Activated T-helper 1 cell treated with anti-CD3 and anti-CD28 coated beads, Interleukin-12 subunit alpha, Interleukin-12 subunit beta, Interleukin-2, Interleukin-4 antibody, amounts not matched to agents 30 ng/mL and 10 ng/mL and 1 ng/mL, durations not matched to agents 14 hours and 24 hours and 36 hours (primary cell): Measurements from ENCODE around the gene C2CD4C. TPM values are rescaled to one million over a fixed set of nuclear protein-coding genes. Genes with fewer than 3 reads are reported as not detected.
A peak's percentile ranks its signal among the peaks of the same experiment; 100 is the strongest.

Experiments used
- DNase-seq: peaks from one replicate; pipeline ENCODE4 v3.0.0; 2021; ENCODE audit warnings: low spot score
- H3K27ac Mint-ChIP-seq: one replicate; pipeline ENCODE4 v1.8.0; 2021; ENCODE audit warnings: mild to moderate bottlenecking, mixed read lengths
- H3K27me3 Mint-ChIP-seq: one replicate; pipeline ENCODE4 v1.8.0; 2022; ENCODE audit warnings: mild to moderate bottlenecking, moderate library complexity, mixed read lengths; ENCODE audit not compliant: insufficient read depth
- H3K36me3 Mint-ChIP-seq: one replicate; pipeline ENCODE4 v1.8.0; 2021; ENCODE audit warnings: low read depth, mixed read lengths
- H3K4me1 Mint-ChIP-seq: one replicate; pipeline ENCODE4 v1.8.0; 2021; ENCODE audit warnings: low read depth, mixed read lengths
- H3K4me3 Mint-ChIP-seq: one replicate; pipeline ENCODE4 v1.8.0; 2021; ENCODE audit warnings: mild to moderate bottlenecking, moderate library complexity, mixed read lengths
- H3K9me3 Mint-ChIP-seq: one replicate; pipeline ENCODE4 v1.8.0; 2021; ENCODE audit warnings: mixed read lengths
- intact Hi-C: fragments of 100-400 bp; cut with micrococcal nuclease; formaldehyde crosslinking; loops from one replicate; pipeline ENCODE4 v1.15.1; 2024
- total RNA-seq: library from RNA; stranded (reverse); gene quantifications from 2 replicates; pipeline ENCODE4 v1.2.3, GENCODE V29; 2022

C2CD4C gene
- total RNA-seq, 1 donor from 2014 or later, result 0.08 TPM

DNA sequence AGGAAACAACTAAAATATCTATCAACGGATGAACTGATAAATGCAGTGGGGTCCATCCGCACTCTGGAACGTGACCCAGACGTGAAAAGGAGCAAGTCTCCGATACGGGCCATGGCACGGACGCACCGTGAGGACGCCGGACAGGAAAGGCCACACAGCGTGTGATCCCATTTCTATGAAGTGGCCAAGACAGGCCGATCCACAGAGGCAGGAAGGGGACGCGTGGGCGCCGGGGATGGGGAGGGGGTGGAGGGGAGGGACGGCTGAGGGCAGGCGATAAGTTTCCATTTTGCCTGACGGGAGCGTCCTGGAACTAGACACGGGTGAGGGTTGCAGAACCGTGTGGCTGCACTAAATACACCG, 38.1 kb upstream of the C2CD4C start:
- intact Hi-C loops, result no loop called here
- no peak overlapping the region for H3K4me3 Mint-ChIP-seq
- no peak for DNase-seq
- no peaks in the 10 kb centered on the region for H3K4me1 Mint-ChIP-seq
- H3K36me3 Mint-ChIP-seq, result no peaks in the 10 kb centered on the region
- peaks cover 2% of the 10 kb centered on the region for H3K27me3 Mint-ChIP-seq
- H3K27ac Mint-ChIP-seq, result no peak overlapping the region
- peaks cover 8% of the 10 kb centered on the region for H3K9me3 Mint-ChIP-seq

DNA sequence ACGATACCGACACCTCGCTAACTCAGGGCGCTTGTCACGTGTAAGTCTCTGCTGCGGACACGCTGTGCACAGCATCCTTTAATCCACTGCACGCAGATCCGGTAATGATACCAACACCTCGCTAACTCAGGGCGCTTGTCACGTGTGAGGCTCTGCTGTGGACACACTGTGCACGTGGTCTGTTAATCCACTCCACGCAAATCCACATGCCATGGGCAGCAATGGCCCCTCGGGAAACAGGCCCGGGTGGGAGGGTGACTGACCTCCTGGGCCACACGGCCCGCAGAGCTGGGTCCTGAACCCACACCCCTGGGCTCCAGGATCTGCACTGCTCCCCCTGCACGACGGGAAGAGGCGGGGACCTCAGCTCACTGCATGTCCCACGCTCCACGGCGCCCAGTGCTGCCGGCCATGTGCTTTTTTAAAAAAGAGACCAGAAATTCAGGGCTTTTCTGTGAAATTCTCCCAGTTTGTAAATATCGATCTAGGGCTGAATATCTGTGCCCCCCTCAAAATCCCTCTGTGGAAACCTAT, 35.8 kb upstream of the C2CD4C start:
- peaks cover 5% of the 10 kb centered on the region for H3K9me3 Mint-ChIP-seq
- DNase-seq, result no peak
- no peak overlapping the region for H3K27ac Mint-ChIP-seq
- no peaks in the 10 kb centered on the region for H3K4me1 Mint-ChIP-seq
- intact Hi-C loops, result no loop called here
- peaks cover 2% of the 10 kb centered on the region for H3K27me3 Mint-ChIP-seq
- no peak overlapping the region for H3K4me3 Mint-ChIP-seq
- no peaks in the 10 kb centered on the region for H3K36me3 Mint-ChIP-seq

- H3K36me3 Mint-ChIP-seq, result no peaks in the 10 kb centered on the region
- peaks cover 5% of the 10 kb centered on the region for H3K9me3 Mint-ChIP-seq
- no peaks in the 10 kb centered on the region for H3K4me1 Mint-ChIP-seq
- no peak overlapping the region for H3K4me3 Mint-ChIP-seq
- no peak overlapping the region for H3K27ac Mint-ChIP-seq
- intact Hi-C loops, result no loop called here
- DNase-seq, result no peak
- H3K27me3 Mint-ChIP-seq, result peaks cover 2% of the 10 kb centered on the region
Observed at GRCh38 chr19:443005-443404, 34.1 kb upstream of the C2CD4C start.

DNA sequence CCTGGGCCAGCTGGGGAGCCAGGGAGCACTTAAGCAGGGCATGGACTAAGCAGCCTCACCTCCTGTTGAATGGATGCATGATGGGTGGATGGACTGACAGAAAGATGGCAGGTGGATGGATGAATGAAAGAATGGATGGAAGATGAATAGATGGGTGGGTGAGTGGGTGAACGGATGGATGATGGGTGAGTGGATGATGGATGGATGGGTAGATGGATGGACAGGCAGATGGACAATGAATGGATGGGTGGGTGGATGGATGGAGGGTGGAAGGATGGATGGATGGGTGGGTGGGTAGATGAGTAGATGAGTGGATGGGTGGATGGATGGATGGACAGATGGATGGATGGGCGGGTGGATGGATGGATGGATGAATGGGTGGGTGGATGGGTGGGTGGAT, 33.1 kb upstream of the C2CD4C start:
- Mint-ChIP-seq H3K36me3 (no peaks in the 10 kb centered on the region), H3K27ac (peak overlapping the region; percentile 10), H3K27me3 (peaks cover 2% of the 10 kb centered on the region), H3K4me1 (no peaks in the 10 kb centered on the region), H3K9me3 (peaks cover 5% of the 10 kb centered on the region), H3K4me3 (no peak overlapping the region)
- intact Hi-C loops, result no loop called here
- DNase-seq, result no peak

GRCh38 chr19:441213-441836, 32.4 kb upstream of the C2CD4C start:
- Mint-ChIP-seq H3K4me3 (no peak overlapping the region), H3K27me3 (no peaks in the 10 kb centered on the region), H3K36me3 (no peaks in the 10 kb centered on the region), H3K9me3 (peaks cover 5% of the 10 kb centered on the region), H3K4me1 (no peaks in the 10 kb centered on the region), H3K27ac (no peak overlapping the region)
- no peak for DNase-seq
- intact Hi-C loops, result no loop called here

GRCh38 chr19:440391-441212, 31.7 kb upstream of the C2CD4C start:
- H3K36me3 Mint-ChIP-seq, result no peaks in the 10 kb centered on the region
- H3K27me3 Mint-ChIP-seq, result no peaks in the 10 kb centered on the region
- no peak overlapping the region for H3K4me3 Mint-ChIP-seq
- H3K27ac Mint-ChIP-seq, result no peak overlapping the region
- no peak for DNase-seq
- H3K9me3 Mint-ChIP-seq, result peaks cover 5% of the 10 kb centered on the region
- intact Hi-C loops, result no loop called here
- H3K4me1 Mint-ChIP-seq, result no peaks in the 10 kb centered on the region

DNA sequence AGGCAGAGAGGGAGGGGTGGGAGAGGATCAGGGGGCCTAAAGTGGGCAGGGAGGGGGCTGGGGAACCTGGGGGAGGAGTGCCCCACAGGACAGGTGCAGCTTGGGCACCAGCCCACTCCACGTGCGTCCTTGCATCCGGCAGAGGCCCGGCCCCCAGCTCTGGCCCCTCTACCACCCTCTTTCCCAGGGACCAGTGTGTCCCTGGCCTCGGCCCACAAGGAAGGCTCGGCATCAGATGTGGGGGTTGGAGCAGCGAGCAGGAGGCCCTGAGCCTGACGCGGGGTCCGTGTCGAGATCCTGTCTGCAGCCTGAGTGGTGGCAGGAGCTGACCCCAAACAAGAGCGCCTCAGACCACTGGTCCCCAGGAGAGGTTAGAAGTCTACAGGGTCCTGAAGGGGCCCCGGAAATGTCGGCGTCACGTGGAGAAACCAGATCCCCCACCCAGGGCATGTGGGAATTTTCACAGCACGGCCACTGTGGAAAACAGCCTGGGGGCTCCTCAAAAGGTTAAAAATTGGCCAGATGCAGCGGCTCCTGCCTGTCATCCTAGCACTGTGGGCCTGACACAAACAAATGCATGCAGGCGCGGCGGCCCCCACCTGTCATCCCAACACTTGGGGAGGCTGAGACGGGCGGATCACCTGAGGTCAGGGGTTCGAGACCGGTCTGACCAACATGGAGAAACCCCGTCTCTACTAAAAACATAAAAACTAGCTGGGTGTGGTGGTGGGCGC, 30.4 kb upstream of the C2CD4C start:
- intact Hi-C loops, result no loop called here
- Mint-ChIP-seq H3K27me3 (no peaks in the 10 kb centered on the region), H3K4me3 (no peak overlapping the region), H3K9me3 (peaks cover 5% of the 10 kb centered on the region), H3K4me1 (no peaks in the 10 kb centered on the region), H3K27ac (no peak overlapping the region), H3K36me3 (no peaks in the 10 kb centered on the region)
- DNase-seq, result no peak

DNA sequence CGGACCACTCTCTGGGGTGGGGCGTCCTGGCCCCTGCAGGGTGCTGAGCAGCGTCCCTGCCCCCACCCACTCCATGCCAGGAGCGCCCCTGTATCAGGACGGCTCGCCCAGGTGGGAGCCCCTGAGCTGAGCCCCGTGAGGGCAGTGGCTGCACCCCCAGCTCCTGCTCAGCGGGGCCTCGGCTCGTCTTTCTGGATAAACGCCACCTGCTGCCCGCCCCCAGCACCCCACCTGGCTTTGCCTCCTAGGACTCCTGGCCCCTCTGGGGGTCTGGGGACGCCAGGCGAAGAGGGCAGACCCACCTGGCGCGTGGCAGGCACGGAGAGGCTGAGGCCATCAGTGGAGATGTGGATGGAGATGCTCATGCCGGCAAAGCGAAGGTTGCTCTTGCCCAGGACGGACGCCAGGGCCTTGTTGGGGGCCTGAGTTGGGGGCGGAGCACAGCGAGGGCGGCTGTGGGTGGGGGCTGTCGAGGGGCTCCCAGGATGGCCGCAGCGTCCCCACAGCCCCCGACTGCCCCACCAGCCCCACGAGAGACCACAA, 29.5 kb upstream of the C2CD4C start:
- H3K27ac Mint-ChIP-seq, result no peak overlapping the region
- peaks cover 5% of the 10 kb centered on the region for H3K9me3 Mint-ChIP-seq
- H3K4me3 Mint-ChIP-seq, result no peak overlapping the region
- H3K36me3 Mint-ChIP-seq, result no peaks in the 10 kb centered on the region
- no peaks in the 10 kb centered on the region for H3K4me1 Mint-ChIP-seq
- no peaks in the 10 kb centered on the region for H3K27me3 Mint-ChIP-seq
- intact Hi-C loops, result no loop called here
- DNase-seq, result no peak

DNA sequence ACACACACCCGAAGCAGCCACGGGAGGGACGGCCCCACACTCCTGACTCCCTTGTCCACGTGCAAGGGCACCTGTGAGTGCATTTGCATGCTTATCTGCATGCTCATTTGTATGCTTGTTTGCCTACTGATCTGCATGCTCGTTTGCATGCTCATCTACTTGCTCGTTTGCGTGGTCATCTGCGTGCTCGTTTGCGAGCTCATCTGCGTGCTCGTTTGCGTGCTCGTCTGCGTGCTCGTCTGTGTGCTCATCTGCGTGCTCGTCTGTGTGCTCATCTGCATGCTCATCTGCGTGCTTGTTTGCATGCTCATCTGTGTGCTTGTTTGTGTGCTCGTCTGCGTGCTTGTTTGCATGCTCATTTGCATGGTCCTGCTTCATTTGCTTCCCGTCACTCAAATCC, 28.1 kb upstream of the C2CD4C start:
- no peak for DNase-seq
- H3K9me3 Mint-ChIP-seq, result peaks cover 3% of the 10 kb centered on the region
- intact Hi-C loops, result no loop called here
- H3K4me3 Mint-ChIP-seq, result no peak overlapping the region
- H3K27me3 Mint-ChIP-seq, result no peaks in the 10 kb centered on the region
- no peak overlapping the region for H3K27ac Mint-ChIP-seq
- H3K4me1 Mint-ChIP-seq, result no peaks in the 10 kb centered on the region
- no peaks in the 10 kb centered on the region for H3K36me3 Mint-ChIP-seq

GRCh38 chr19:436413-436950, 27.5 kb upstream of the C2CD4C start:
- H3K27me3 Mint-ChIP-seq, result no peaks in the 10 kb centered on the region
- H3K36me3 Mint-ChIP-seq, result no peaks in the 10 kb centered on the region
- H3K4me3 Mint-ChIP-seq, result no peak overlapping the region
- H3K4me1 Mint-ChIP-seq, result no peaks in the 10 kb centered on the region
- intact Hi-C loops, result no loop called here
- H3K27ac Mint-ChIP-seq, result no peak overlapping the region
- no peaks in the 10 kb centered on the region for H3K9me3 Mint-ChIP-seq
- DNase-seq, result no peak

- Mint-ChIP-seq H3K9me3 (peaks cover 4% of the 10 kb centered on the region), H3K4me3 (no peak overlapping the region), H3K27ac (no peak overlapping the region), H3K27me3 (no peaks in the 10 kb centered on the region), H3K4me1 (no peaks in the 10 kb centered on the region), H3K36me3 (no peaks in the 10 kb centered on the region)
- no peak for DNase-seq
- intact Hi-C loops, result no loop called here
Observed at GRCh38 chr19:435707-436412, 26.9 kb upstream of the C2CD4C start.

GRCh38 chr19:435056-435706, 26.2 kb upstream of the C2CD4C start:
- intact Hi-C loops, result no loop called here
- Mint-ChIP-seq H3K27ac (no peak overlapping the region), H3K4me1 (no peaks in the 10 kb centered on the region), H3K36me3 (no peaks in the 10 kb centered on the region), H3K9me3 (peaks cover 6% of the 10 kb centered on the region), H3K27me3 (no peaks in the 10 kb centered on the region), H3K4me3 (no peak overlapping the region)
- DNase-seq, result no peak
